Hematopoietic multipotent progenitor cell treated with erythropoietin and hydrocortisone succinate and interleukin-3 and kit ligand, for 6 days (in vitro differentiated cells): ENCODE data around the gene UBASH3B.
A peak's percentile ranks its signal among the peaks of the same experiment; 100 is the strongest.

Experiments
- DNase-seq: peaks from one replicate; pipeline ENCODE4 v3.0.0-alpha.2; 2015

UBASH3B gene

GRCh38 chr11:122734848-122735496 is 79.5 kb downstream of the UBASH3B start:
- no peak for DNase-seq

DNA sequence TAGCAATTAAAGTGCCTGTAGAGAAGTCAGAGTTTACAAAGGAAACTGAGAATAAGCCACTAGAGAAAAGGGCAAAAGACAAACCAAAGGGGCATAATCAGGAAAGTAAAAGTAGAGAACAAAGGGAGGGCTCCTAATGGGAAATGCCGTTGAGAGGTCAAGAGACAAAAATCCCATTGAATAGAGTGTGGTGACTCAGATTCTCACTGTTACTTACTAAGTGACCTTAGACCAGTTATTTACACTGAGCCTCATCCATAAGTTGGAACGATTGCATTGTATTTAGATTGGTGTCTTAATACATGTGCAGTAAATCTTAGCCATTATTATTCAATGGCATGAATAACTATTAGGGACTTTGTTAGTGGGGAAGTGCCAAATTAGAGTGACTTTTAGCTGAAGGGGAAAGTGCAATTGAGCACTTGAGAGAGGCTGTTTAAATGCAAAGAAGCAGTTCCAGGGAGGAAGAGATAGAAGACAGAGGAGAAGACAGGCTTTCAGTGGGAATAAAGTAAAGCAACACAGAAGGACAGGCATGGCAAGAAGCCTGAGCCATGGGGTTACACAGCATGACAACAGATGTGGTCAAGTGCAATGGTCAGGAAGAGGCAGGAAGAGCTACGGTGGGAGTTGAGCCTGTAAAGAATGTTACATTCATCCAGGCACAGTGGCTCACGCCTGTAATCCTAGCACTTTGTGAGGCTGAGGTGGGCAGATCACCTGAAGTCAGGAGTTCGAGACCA is 82.6 kb downstream of the UBASH3B start:
- no peak for DNase-seq

GRCh38 chr11:122741613-122742300 is 86.2 kb downstream of the UBASH3B start:
- no peak for DNase-seq

DNA sequence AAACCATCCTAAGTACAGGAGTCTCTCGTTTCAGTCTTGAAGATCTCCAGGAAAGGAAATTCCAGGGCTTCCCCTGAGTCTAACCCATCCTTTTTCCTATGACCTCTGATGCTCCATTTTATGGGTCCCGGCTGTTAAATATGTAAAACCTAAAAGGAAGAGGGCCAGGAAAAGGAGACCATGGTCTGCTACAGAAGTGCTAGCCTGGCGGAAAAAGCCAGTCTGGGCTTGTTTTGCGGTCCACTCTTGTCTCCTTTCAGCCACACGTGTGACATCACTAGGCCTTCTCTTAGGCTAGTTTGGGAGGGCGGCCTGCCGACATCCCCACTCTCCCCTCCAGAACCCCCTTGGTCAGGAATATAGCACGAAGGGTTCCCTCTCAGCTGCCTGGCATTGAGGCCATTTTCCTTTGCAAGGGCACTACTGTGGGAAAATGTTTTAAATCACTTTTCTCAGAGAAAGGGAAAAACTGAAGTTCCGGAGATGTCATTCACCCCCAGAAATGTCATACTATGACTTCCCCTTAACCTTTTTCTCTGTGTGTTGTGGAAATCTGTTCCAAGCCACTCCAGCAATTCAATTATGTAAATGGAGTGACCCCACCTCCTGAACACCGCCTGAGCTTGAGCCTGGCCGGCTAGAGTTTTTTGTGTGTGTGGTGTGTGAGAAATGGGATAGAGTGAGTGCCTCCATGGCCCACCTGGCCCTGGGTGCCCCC is 86.9 kb downstream of the UBASH3B start:
- no peak for DNase-seq

- DNase-seq = no peak
Observed at GRCh38 chr11:122743097-122743741, 87.7 kb downstream of the UBASH3B start.

DNA sequence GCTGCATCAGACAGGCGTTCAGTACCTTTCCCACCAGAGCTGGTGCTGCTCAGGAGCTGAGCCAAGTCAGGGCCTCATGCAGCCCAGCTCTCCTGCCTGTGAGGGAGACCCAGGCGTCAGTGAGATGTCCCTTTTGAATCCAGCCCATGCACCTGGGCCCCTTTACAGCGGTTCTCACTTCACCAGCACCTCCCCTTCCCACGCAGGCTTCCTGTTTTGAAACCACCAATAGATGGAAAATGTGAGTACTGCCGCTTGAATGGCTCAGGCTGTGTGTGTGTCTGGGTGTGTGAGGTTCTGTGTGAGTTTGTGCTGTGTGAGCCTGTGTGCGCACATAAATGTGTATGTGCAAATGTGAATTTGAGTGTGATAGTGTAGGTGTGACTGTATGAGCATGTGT is 88.4 kb downstream of the UBASH3B start:
- DNase-seq = peak; percentile 69

DNA sequence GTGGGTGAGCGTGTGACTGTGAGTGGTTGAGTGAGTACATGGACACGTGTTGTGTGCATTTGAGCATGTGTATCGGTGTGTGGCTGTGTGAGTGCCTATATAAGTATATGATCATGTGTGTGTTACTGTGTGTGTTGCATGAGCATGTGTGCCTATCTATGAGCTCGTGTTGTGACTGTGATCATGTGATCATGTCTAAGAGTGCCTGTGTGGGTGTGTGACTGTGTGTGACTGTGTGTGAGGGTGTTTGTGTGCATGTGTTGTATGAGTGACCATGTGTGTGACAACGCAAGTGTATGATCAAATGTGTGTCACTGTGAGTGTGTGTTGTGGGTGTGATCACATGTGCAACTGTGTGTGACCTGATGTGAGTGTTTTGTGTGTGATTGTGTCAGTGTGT is 88.8 kb downstream of the UBASH3B start:
- DNase-seq = no peak

DNA sequence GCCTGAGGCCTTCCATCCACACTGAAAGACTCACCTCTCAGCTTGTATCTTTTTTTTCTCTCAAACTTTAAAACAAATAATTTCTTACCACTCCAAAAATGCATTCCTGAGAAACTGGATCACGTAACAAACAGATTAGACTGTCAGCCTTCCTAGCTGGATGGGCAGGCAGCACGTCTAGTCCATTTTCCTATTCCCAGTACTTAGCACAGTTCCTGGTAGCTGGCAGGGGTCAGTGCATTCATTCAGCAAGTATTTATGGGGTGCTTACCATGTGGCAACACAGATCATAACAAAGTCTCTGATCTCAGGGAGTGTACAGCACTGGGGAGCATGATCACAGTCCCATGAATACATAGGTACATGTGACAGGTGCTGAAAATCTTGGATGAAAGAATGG is 89.6 kb downstream of the UBASH3B start:
- DNase-seq = no peak

- DNase-seq = no peak
Observed at GRCh38 chr11:122746050-122746478, 90.5 kb downstream of the UBASH3B start.

GRCh38 chr11:122746611-122747244 is 91.2 kb downstream of the UBASH3B start:
- DNase-seq = no peak

GRCh38 chr11:122747351-122747781 is 91.8 kb downstream of the UBASH3B start:
- DNase-seq = no peak

- peak; percentile 81 for DNase-seq
Observed at GRCh38 chr11:122749005-122749687, 93.6 kb downstream of the UBASH3B start.

- DNase-seq = no peak
Observed at GRCh38 chr11:122750049-122750448, 94.5 kb downstream of the UBASH3B start.

GRCh38 chr11:122751292-122752070 is 96.0 kb downstream of the UBASH3B start:
- no peak for DNase-seq

DNA sequence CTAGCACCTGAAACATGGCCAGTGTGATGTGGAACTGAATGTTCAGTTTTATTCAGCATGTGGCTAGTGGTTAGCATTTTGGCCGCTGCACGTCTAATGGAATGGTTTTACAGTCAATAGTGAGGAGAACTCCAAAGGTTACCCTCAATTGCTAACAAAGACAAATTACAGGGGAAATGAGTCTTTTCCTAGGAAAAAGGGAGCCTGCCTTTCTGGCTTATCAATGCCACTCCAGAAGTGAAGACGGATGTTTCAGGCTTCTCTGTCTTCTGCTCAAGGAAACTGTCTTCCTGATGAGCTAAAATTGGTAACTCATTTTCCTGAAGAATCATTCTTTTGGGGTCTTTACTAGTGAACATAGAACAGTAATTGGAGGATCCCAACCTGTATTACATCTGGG is 98.5 kb downstream of the UBASH3B start:
- DNase-seq = no peak

DNA sequence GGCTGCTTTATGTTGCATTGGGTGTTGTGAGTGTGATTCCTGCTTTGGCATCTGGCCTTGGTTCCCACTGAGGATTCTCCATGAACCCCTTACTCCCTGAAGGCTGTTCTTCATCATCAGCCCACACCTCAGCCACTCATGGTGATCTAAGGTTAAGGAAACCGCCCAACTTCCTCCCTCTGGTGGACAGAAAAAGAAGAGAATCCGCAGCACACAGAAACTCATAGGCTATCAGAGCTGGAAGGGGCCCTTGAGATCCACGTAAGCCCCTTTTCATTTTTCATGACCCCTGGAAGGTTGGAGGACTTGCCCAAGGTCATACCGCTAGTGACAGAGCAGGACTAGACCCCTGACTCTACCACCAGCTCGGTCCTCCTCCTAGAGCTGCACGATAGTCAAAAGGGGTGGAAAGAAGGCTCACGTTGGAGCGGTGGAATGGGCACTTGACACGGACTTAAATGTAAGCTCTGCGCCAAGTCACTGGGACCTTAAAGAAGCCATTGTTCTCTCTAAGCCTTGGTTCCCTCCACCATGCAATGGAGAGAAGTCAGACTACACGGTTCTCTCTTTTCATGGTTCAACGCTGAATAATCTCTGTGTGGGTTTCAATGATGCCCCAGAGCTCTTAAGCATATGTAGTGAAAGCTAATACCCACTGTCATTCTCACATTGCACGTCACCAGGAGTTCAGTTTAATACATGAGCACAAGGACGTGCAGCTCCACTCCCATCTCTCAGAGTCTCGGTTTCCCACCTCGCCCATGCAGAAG is 99.2 kb downstream of the UBASH3B start:
- DNase-seq = peak; percentile 78

GRCh38 chr11:122755409-122755808 is 99.9 kb downstream of the UBASH3B start:
- DNase-seq = peak; percentile 96

DNA sequence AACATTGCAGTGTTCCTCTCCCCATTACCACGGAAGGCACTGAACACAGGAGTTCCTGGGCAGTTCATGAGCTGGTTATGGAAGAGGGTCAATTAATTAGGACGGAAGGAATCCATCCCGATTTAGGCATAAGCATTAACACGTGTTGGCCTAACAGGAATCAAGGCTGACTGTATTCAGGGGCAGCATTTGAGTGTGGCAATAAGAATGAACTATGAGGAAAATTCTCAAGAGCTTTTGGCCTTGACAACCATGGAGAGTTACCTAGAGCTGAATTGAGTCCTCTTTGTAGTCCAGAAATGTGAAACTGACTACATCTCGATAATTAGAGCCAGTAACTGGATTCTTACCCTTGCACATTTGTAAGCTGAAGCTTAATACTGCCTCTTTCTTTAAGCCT is 100.4 kb downstream of the UBASH3B start:
- peak; percentile 40 for DNase-seq

DNA sequence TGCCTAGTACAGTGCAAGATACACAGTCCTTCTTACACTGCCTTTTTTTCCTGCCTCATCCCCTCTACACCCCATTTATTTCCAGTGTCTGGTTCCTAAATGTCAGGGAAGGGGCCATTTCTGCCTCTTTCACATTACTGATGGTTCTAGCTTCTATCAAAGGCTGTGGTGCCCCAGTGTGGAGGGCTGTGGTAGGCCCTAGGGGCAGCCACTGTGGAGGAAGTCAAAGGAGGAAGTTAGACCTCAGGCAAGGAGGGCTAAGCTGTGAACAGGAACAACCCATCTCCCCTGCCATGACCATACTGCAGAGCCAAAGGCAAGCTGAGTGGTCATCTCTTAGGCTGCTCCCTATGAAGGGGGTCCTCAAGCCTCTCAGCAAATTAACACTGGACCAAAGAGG is 100.9 kb downstream of the UBASH3B start:
- DNase-seq = peak; percentile 85

GRCh38 chr11:122757201-122757600 is 101.7 kb downstream of the UBASH3B start:
- no peak for DNase-seq
